Keratinocyte (primary cell): ENCODE measurements around the gene HORMAD2.

ENCODE experiments used
- EZH2 ChIP-seq: IDR thresholded peaks from one replicate; pipeline ENCODE4 v1.6.1; 2012; ENCODE audit warnings: inconsistent platforms, mild to moderate bottlenecking, low read length, moderate library complexity
- TF ChIP-seq, protein P1 (sequence below), 3 experiments: IDR thresholded peaks in 1 of 3; conservative IDR thresholded peaks in 1 of 3; optimal IDR thresholded peaks in 1 of 3; 2 replicates in 2 of 3; 3 replicates in 1 of 3; pipeline versions ENCODE3 to v1.5.1; 2011; ENCODE audit warnings: low read length in 3 of 3, mild to moderate bottlenecking in 3 of 3, moderate library complexity in 2 of 3, control low read depth in 1 of 3, inconsistent platforms in 1 of 3; ENCODE audit not compliant: insufficient read depth in 2 of 3; ENCODE audit errors: extremely low read depth in 1 of 3

DNA sequence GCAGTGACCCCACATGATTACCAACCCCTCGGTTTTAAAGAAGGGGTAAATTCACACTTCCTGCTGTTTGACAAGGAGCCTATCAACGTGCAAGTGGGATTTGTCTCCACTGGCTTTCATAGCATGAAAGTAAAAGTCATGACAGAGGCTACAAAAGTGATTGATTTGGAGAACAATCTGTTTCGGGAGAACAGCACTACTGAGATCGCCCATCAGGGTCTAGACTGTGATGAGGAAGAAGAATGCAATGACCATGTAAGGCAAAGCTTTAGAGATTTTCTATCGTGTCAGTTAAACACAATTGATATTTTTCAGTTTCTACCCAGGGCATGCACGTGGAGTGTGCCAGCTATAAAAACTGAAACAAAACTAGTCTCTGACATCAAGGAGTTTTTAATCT, 41.7 kb downstream of the HORMAD2 start:
- TF ChIP-seq, protein P1, sequence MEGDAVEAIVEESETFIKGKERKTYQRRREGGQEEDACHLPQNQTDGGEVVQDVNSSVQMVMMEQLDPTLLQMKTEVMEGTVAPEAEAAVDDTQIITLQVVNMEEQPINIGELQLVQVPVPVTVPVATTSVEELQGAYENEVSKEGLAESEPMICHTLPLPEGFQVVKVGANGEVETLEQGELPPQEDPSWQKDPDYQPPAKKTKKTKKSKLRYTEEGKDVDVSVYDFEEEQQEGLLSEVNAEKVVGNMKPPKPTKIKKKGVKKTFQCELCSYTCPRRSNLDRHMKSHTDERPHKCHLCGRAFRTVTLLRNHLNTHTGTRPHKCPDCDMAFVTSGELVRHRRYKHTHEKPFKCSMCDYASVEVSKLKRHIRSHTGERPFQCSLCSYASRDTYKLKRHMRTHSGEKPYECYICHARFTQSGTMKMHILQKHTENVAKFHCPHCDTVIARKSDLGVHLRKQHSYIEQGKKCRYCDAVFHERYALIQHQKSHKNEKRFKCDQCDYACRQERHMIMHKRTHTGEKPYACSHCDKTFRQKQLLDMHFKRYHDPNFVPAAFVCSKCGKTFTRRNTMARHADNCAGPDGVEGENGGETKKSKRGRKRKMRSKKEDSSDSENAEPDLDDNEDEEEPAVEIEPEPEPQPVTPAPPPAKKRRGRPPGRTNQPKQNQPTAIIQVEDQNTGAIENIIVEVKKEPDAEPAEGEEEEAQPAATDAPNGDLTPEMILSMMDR (optimal IDR thresholded peaks at IDR 0.05 in 1 of 3, IDR thresholded peaks at IDR 0.05 in 1 of 3, conservative IDR thresholded peaks at IDR 0.05 in 1 of 3; ENCODE audit: extremely low read depth in 1 of 3, insufficient read depth in 2 of 3, low read length in 3 of 3): no peak
- no peak for TF ChIP-seq EZH2
